ENCODE data around the gene XYLT1. TPM values are rescaled to one million over a fixed set of nuclear protein-coding genes. Genes with fewer than 3 reads are reported as not detected.

Gene XYLT1
- total and polyA plus RNA-seq, 7 donors: 0.67 to 2.5 (median 1.7) TPM

GRCh38 chr16:17229766-17230165 lies 241.0 kb downstream of the XYLT1 start:
- TF ChIP-seq CTCF (IDR thresholded peaks at IDR 0.05): no peak
- H3K9me3 ChIP-seq: no peaks in the 10 kb centered on the region
- ATAC-seq (no peak), DNase-seq (no peak)
- H3K36me3 ChIP-seq (ENCODE audit: insufficient read depth in 1 of 2, low read depth in 1 of 2): no peaks in the 10 kb centered on the region
- WGBS, 3 donors: 82 to 85% (median 84%) methylated on average over 4 of the region's 4 CpGs
- H3K27ac ChIP-seq: no peak overlapping the region
- no peak overlapping the region for H3K4me3 ChIP-seq
- H3K4me1 ChIP-seq: peaks cover 8% of the 10 kb centered on the region
- no peaks in the 10 kb centered on the region for H3K27me3 ChIP-seq (ENCODE audit: insufficient read depth in 3 of 3, low read length in 2 of 3)
- intact Hi-C loops (cut with DNase I): loop anchor here in 1 of 2 donors (5.0 kb wide), 1 partner anchor 43 kb away; no protein-coding TSS in a partner anchor

- Histone ChIP-seq H3K4me1 (peaks cover 14% of the 10 kb centered on the region), H3K27me3 (ENCODE audit: insufficient read depth in 3 of 3, low read length in 2 of 3) (no peaks in the 10 kb centered on the region), H3K9me3 (no peaks in the 10 kb centered on the region), H3K36me3 (ENCODE audit: insufficient read depth in 1 of 2, low read depth in 1 of 2) (no peaks in the 10 kb centered on the region), H3K27ac (no peak overlapping the region), H3K4me3 (no peak overlapping the region)
- ATAC-seq (no peak), DNase-seq (no peak)
- intact Hi-C loops (cut with DNase I): loop anchor here in 1 of 2 donors (5.0 kb wide), 1 partner anchor 43 kb away; no protein-coding TSS in a partner anchor
- no peak for TF ChIP-seq CTCF (IDR thresholded peaks at IDR 0.05)
- 89 to 95% (median 91%) methylated on average over 6 of the region's 6 CpGs for WGBS, 3 donors
Measured at GRCh38 chr16:17229131-17229530, 241.6 kb downstream of the XYLT1 start.

GRCh38 chr16:17228708-17229055 lies 242.1 kb downstream of the XYLT1 start:
- no peak for DNase-seq
- no peak for TF ChIP-seq CTCF (IDR thresholded peaks at IDR 0.05)
- Histone ChIP-seq H3K4me3 (no peak overlapping the region), H3K9me3 (no peaks in the 10 kb centered on the region), H3K27ac (no peak overlapping the region), H3K27me3 (ENCODE audit: insufficient read depth in 3 of 3, low read length in 2 of 3) (no peaks in the 10 kb centered on the region), H3K4me1 (peaks cover 18% of the 10 kb centered on the region), H3K36me3 (ENCODE audit: insufficient read depth in 1 of 2, low read depth in 1 of 2) (no peaks in the 10 kb centered on the region)
- ATAC-seq: no peak
- intact Hi-C loops (cut with DNase I): loop anchor here in 1 of 2 donors (5.0 kb wide), 1 partner anchor 44 kb away; no protein-coding TSS in a partner anchor
- 94 to 100% (median 97%) methylated on average over 1 of the region's 1 CpG for WGBS, 3 donors

GRCh38 chr16:17228048-17228707 lies 242.6 kb downstream of the XYLT1 start:
- no peak for TF ChIP-seq CTCF (IDR thresholded peaks at IDR 0.05)
- Histone ChIP-seq H3K9me3 (no peaks in the 10 kb centered on the region), H3K4me1 (peaks cover 22% of the 10 kb centered on the region), H3K27me3 (ENCODE audit: insufficient read depth in 3 of 3, low read length in 2 of 3) (no peaks in the 10 kb centered on the region), H3K27ac (no peak overlapping the region), H3K36me3 (ENCODE audit: insufficient read depth in 1 of 2, low read depth in 1 of 2) (no peaks in the 10 kb centered on the region), H3K4me3 (no peak overlapping the region)
- no peak for DNase-seq
- 86 to 88% (median 87%) methylated on average over 7 of the region's 7 CpGs for WGBS, 3 donors
- no peak for ATAC-seq
- intact Hi-C loops (cut with DNase I): loop anchor here in 1 of 2 donors (5.0 kb wide), 1 partner anchor 44 kb away; no protein-coding TSS in a partner anchor

All from psoas muscle (tissue), 8 donors.